H1 (cell line): ENCODE measurements around the gene ACER3. TPM values are rescaled to one million over a fixed set of nuclear protein-coding genes. Genes with fewer than 3 reads are reported as not detected.

Experiments used
- CHD7 ChIP-seq: fragments of 300-600 bp; sonication (generic); IDR thresholded peaks from 2 replicates; pipeline ENCODE4 v1.7.1; 2012; ENCODE audit warnings: low read length, moderate library complexity, mild to moderate bottlenecking, inconsistent platforms; ENCODE audit not compliant: insufficient replicate concordance
- GTF2F1 ChIP-seq: IDR thresholded peaks from 2 replicates; pipeline ENCODE4 v1.6.1; 2012; ENCODE audit warnings: low read depth, low read length, improper control_type of control experiment, borderline replicate concordance
- HDAC2 ChIP-seq, 2 experiments: fragments of 300-600 bp in 1 of 2; sonication (generic) in 1 of 2; IDR thresholded peaks; 2 replicates each; pipeline ENCODE4 v1.6.1; 2011 to 2012; ENCODE audit warnings: low read depth in 2 of 2, low read length in 2 of 2, mild to moderate bottlenecking in 2 of 2, moderate library complexity in 2 of 2, borderline replicate concordance in 1 of 2, inconsistent platforms in 1 of 2
- JUN ChIP-seq: IDR thresholded peaks from 2 replicates; pipeline ENCODE4 v1.6.1; 2011; ENCODE audit warnings: low read depth, mild to moderate bottlenecking, improper control_type of control experiment, low read length
- KDM4A ChIP-seq: IDR thresholded peaks from one replicate; pipeline ENCODE4 v1.7.1; 2012; ENCODE audit warnings: low read depth, mild to moderate bottlenecking, moderate library complexity, low read length, inconsistent platforms; ENCODE audit not compliant: severe bottlenecking
- PHF8 ChIP-seq: fragments of 200-600 bp; sonication (generic); conservative IDR thresholded peaks from 2 replicates; pipeline ENCODE4 v1.7.1; 2012; ENCODE audit warnings: low read depth, mild to moderate bottlenecking, inconsistent platforms, low read length, moderate library complexity
- POLR2AphosphoS5 ChIP-seq: IDR thresholded peaks from 2 replicates; pipeline ENCODE4 v1.6.1; 2011; ENCODE audit warnings: low read depth, low read length
- POU5F1 ChIP-seq: IDR thresholded peaks from 2 replicates; pipeline ENCODE4 v1.6.1; 2011; ENCODE audit warnings: low read depth, mild to moderate bottlenecking, low read length, moderate library complexity
- TAF1 ChIP-seq: IDR thresholded peaks from 2 replicates; pipeline ENCODE4 v1.6.1; 2011; ENCODE audit warnings: mild to moderate bottlenecking, low read depth, low read length
- YY1 ChIP-seq: IDR thresholded peaks from 2 replicates; pipeline ENCODE4 v1.6.1; 2011; ENCODE audit warnings: low read depth, mild to moderate bottlenecking, low read length
- polyA plus RNA-seq, 7 experiments: library from polyadenylated mRNA; depleted of rRNA in 3 of 7; stranded (reverse) in 5 of 7; unstranded in 2 of 7; fragments of >200 nt in 5 of 7; fragments of 200-250 nt in 2 of 7; gene quantifications; 1 replicate in 5 of 7; 2 replicates in 1 of 7; 4 replicates in 1 of 7; pipeline versions ENCODE4 v1.2.1 to v1.2.3, GENCODE V29; 2011 to 2013; ENCODE audit warnings: missing spikeins in 2 of 7, mixed read lengths in 2 of 7
- total RNA-seq: library from RNA; stranded (reverse); fragmentation: NEBNext Ultra II Directional; extraction: Animal tissue kit (Norgen Biotek cat#: 25700); gene quantifications from 2 replicates; pipeline ENCODE4 v1.2.1, GENCODE V29; 2021

ACER3 gene
- total and polyA plus RNA-seq, 2 of the 8 experiments (the other 6 are each of a cell fraction or from before 2014, with no cell fraction given) = 5.7 to 16.2 TPM

GRCh38 chr11:76990628-76991027 lies 129.9 kb downstream of the ACER3 start (continued):
- TF ChIP-seq CHD7 (no peak), GTF2F1 (no peak), JUN (no peak), POLR2AphosphoS5 (no peak), PHF8 (no peak), YY1 (no peak), KDM4A (no peak), POU5F1 (no peak), TAF1 (no peak), HDAC2 (IDR thresholded peaks at IDR 0.05; ENCODE audit: borderline replicate concordance in 1 of 2, low read depth in 2 of 2, low read length in 2 of 2) (no peak)
